Epithelial cell of proximal tubule (primary cell): ENCODE data around the gene ADAMTS3. TPM values are rescaled to one million over a fixed set of nuclear protein-coding genes. Genes with fewer than 3 reads are reported as not detected.
A peak's percentile ranks its signal among the peaks of the same experiment; 100 is the strongest.

Source experiments
- DNase-seq: peaks from one replicate; pipeline ENCODE4 v3.0.0-alpha.2; 2011; ENCODE audit warnings: low read depth
- H3K4me3 ChIP-seq: 2 replicates; pipeline ENCODE4 v1.5.1; 2011; ENCODE audit warnings: low read depth, mild to moderate bottlenecking, low read length
- CTCF ChIP-seq: conservative IDR thresholded peaks from 2 replicates; pipeline ENCODE4 v1.5.1; 2012; ENCODE audit warnings: low read depth, mild to moderate bottlenecking, low read length
- total RNA-seq: library from RNA; depleted of rRNA; stranded (reverse); fragments of >200 nt; gene quantifications from 2 replicates; pipeline ENCODE4 v1.2.3, GENCODE V29; 2015

ADAMTS3 gene
- total RNA-seq, 1 donor from 2014 or later: 4.7 TPM

DNA sequence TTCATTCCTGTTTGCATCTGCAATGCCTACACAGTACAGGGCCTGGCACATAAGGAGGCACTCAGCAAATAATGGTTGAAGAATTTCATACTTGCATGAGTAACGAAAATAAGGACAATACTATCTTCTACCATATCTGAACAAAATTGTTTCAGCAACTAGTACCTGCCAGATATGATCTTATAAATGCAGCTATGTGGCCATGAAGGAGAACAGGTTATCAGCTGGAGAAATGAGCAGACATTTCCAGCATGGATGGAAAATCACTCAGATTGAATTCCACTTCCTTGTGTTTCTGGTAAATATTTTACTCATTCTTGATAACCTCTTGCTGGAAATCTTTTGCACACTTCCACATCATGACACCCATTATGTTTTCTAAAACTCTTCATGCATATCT, 204.0 kb downstream of the ADAMTS3 start:
- no peak for DNase-seq
- no peak overlapping the region for H3K4me3 ChIP-seq
- no peak for TF ChIP-seq CTCF

DNA sequence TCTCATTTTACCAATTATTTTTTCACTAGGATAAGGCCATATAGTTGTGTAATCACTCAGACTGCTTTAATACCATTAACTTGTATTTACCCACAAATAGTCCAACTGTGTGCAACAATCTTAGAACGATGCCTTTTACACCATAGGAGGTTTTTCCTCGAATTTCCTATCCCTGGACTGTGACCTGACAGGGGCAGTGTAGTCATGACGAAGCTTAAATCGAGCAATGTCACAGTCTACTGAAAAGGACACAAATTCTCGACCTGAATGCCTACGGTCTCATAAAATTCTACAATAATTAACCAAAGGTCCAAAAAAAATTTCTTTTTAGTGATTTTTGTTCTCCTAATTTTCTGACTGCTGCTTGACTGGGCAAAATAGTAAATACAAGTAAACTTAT, 208.9 kb downstream of the ADAMTS3 start:
- peak; percentile 15 for TF ChIP-seq CTCF
- no peak for DNase-seq

DNA sequence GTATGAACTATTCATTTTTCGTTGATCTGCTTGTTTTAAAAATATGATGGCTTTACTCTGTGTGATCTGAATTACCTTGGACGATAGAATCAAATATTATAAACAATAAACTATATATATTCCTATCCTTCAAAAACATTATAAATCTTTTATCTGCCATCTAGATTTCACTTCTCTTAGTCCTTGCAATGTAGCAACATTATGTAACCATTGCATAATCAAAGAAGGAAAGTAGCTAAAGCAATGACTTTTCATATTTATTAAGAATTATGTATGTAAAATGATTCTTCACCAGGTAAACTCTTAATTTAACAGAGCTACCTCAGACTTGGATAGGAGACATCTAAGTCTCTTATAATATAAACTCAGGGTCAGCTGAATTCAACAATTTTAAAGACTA, 210.5 kb downstream of the ADAMTS3 start:
- DNase-seq: no peak

More for the DNA sequence above, 208.9 kb downstream of the ADAMTS3 start:
- H3K4me3 ChIP-seq: no peak overlapping the region

DNA sequence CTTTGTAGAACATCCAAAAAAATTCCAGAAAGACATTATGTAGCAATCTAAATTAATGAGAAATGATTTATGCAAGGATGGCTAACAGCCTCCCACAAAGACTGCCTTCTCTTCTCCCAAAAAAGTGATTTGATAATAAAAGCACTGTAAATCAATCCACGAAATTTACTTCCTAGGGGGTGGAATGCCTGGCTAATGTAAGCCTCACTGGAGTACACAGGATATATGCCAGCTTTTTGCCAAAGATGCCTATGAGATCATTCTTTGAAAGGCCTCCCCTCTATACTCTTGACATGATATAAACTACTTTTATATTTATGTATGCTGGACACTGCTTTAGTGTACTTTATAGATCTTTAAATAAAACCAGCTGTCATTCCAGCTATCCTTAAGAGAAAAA, 211.1 kb downstream of the ADAMTS3 start:
- no peak for DNase-seq
- no peak for TF ChIP-seq CTCF
- no peak overlapping the region for H3K4me3 ChIP-seq

More for the DNA sequence above, 210.5 kb downstream of the ADAMTS3 start:
- no peak for TF ChIP-seq CTCF
- no peak overlapping the region for H3K4me3 ChIP-seq

DNA sequence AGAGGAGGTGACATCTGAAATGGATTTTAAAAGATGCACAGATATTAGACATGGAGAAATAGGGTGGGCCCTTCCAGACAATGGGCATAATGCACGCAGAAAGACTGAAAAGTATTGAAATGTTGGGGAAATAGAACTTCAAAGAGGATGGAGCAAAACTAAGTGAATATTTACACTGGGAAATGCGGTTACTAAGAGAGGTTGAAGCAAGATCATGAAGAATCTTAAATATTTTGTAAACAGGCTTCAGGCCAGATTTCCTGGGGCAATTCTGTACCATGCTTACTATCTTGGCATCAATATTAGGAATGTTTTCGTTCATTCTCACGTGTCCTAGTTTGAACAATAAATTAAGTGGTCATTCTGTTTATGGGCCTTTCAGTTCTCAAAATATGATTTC, 216.3 kb downstream of the ADAMTS3 start:
- TF ChIP-seq CTCF: no peak
- DNase-seq: no peak

GRCh38 chr4:72351521-72351920, 217.5 kb downstream of the ADAMTS3 start:
- DNase-seq: no peak
- H3K4me3 ChIP-seq: no peak overlapping the region
- TF ChIP-seq CTCF: no peak

More for the DNA sequence above, 216.3 kb downstream of the ADAMTS3 start:
- H3K4me3 ChIP-seq: no peak overlapping the region

DNA sequence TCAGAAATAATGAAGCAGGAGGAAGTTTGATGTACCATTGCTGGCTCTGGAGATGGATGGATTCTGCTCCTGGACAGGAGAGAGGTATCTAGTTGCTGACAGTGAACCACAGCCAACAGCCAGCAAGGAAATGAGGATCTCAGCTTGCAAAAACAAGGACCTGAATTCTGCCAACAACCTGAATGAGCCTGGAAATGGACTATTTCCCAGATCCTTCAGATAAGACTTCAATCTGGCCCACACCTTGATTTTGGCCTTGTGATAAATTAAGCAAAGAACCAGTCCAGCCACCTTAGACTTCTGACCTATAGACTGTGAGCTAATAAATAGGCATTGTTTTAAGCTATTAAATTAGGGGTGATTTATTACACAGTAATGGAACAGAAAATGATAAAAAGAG, 220.3 kb downstream of the ADAMTS3 start:
- no peak for DNase-seq
- no peak overlapping the region for H3K4me3 ChIP-seq
- TF ChIP-seq CTCF: no peak
